ENCODE data around the gene MXD3. TPM values are rescaled to one million over a fixed set of nuclear protein-coding genes. Genes with fewer than 3 reads are reported as not detected.

MXD3 gene
- total and polyA plus RNA-seq, 2 donors (not counting 1 experiment from before 2014, with no cell fraction given) = 1.8 to 6.6 TPM

DNA sequence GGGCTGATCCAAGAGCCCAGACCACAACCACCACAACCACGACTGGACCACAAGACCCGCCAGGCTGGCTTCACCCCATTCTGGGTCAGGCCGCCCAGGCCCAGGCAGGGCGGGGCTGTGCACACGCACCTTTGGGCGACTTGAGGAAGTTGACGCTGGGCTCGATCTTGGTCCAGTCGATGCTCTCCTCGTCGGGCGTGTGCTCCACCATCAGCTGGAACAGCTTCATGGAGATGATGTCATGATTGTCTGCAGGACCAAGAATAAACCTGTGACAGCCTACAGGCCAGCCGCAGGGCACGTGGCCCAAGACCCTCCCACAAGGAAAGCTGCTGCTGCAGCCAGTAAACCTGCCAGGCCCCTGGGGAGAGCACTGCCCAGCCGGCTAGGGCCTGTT lies 22.5 kb upstream of the MXD3 start:
- Histone ChIP-seq H3K4me2 (ENCODE audit: extremely low read depth, insufficient read depth, low read length) (no peak overlapping the region), H3K79me2 (ENCODE audit: control insufficient read depth, insufficient read depth, low read length) (peaks cover 2% of the 10 kb centered on the region), H2AFZ (ENCODE audit: low read length) (no peak overlapping the region), H3K9me3 (ENCODE audit: control insufficient read depth, insufficient read depth, low read depth, low read length) (no peaks in the 10 kb centered on the region), H3K27me3 (ENCODE audit: control insufficient read depth, insufficient read depth, low read length) (no peaks in the 10 kb centered on the region), H3K36me3 (ENCODE audit: control insufficient read depth, insufficient read depth, low read length) (peaks cover 43% of the 10 kb centered on the region), H3K27ac (ENCODE audit: insufficient read depth, low read length) (no peak overlapping the region), H3K4me1 (ENCODE audit: control insufficient read depth, extremely low read depth, insufficient read depth, low read length) (no peaks in the 10 kb centered on the region), H4K20me1 (ENCODE audit: control insufficient read depth, extremely low read depth, insufficient read depth, low read length) (no peaks in the 10 kb centered on the region), H3K9ac (ENCODE audit: insufficient read depth, low read length) (no peak overlapping the region), H3K4me3 (replicated peaks in 1 of 4; ENCODE audit: control extremely low read depth in 1 of 4, insufficient read depth in 1 of 4, low read depth in 3 of 4, low read length in 4 of 4) (no peak overlapping the region)
- DNase-seq (ENCODE audit: low read depth in 2 of 2) = no peak
- TF ChIP-seq EZH2 (IDR thresholded peaks at IDR 0.05; ENCODE audit: low read length, missing control alignments) = no peak
- TF ChIP-seq, protein P1, sequence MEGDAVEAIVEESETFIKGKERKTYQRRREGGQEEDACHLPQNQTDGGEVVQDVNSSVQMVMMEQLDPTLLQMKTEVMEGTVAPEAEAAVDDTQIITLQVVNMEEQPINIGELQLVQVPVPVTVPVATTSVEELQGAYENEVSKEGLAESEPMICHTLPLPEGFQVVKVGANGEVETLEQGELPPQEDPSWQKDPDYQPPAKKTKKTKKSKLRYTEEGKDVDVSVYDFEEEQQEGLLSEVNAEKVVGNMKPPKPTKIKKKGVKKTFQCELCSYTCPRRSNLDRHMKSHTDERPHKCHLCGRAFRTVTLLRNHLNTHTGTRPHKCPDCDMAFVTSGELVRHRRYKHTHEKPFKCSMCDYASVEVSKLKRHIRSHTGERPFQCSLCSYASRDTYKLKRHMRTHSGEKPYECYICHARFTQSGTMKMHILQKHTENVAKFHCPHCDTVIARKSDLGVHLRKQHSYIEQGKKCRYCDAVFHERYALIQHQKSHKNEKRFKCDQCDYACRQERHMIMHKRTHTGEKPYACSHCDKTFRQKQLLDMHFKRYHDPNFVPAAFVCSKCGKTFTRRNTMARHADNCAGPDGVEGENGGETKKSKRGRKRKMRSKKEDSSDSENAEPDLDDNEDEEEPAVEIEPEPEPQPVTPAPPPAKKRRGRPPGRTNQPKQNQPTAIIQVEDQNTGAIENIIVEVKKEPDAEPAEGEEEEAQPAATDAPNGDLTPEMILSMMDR (conservative IDR thresholded peaks at IDR 0.05 in 1 of 2, IDR thresholded peaks at IDR 0.05 in 1 of 2; ENCODE audit: low read depth in 1 of 2, low read length in 2 of 2) = no peak

DNA sequence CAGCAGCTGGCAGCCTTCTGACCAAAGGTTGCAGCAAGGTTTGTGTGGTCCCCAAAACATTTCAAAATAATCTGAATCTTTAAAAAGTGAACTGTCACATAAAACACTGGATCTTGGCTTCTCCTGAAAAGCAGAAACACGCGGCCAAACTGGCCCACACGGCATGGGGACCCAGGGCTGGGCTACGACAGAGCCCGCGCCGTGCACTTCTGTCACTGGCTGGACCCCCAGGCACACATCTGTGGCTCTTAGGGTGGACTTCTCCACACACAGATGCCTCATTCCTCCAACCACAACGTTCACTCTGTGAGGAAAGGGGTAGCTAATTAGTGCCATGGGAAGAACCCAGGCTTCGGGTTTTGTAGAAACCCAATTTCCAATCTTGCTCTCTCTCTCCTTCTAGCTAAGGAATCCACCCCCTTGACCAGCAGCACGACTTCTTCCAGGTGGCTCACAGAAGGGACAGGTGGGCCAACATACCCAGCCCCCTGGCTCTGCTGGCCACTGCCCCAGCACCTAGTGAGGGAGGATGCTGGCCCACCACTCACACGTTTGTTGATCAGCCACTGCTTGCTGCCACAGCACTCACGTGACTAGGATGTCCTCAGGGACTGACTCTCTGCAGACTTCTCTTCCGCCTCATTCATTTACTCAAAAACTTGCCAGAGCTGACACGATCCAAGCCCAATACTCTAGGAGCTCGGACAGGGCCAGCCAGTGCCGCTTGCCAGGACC lies 21.9 kb upstream of the MXD3 start:
- Histone ChIP-seq H4K20me1 (ENCODE audit: control insufficient read depth, extremely low read depth, insufficient read depth, low read length) (no peaks in the 10 kb centered on the region), H3K4me1 (ENCODE audit: control insufficient read depth, extremely low read depth, insufficient read depth, low read length) (no peaks in the 10 kb centered on the region), H2AFZ (ENCODE audit: low read length) (no peak overlapping the region), H3K36me3 (ENCODE audit: control insufficient read depth, insufficient read depth, low read length) (peaks cover 42% of the 10 kb centered on the region), H3K4me3 (replicated peaks in 1 of 4; ENCODE audit: control extremely low read depth in 1 of 4, insufficient read depth in 1 of 4, low read depth in 3 of 4, low read length in 4 of 4) (no peak overlapping the region), H3K4me2 (ENCODE audit: extremely low read depth, insufficient read depth, low read length) (no peak overlapping the region), H3K9me3 (ENCODE audit: control insufficient read depth, insufficient read depth, low read depth, low read length) (no peaks in the 10 kb centered on the region), H3K27ac (ENCODE audit: insufficient read depth, low read length) (no peak overlapping the region), H3K9ac (ENCODE audit: insufficient read depth, low read length) (no peak overlapping the region), H3K79me2 (ENCODE audit: control insufficient read depth, insufficient read depth, low read length) (no peaks in the 10 kb centered on the region), H3K27me3 (ENCODE audit: control insufficient read depth, insufficient read depth, low read length) (no peaks in the 10 kb centered on the region)
- TF ChIP-seq EZH2 (IDR thresholded peaks at IDR 0.05; ENCODE audit: low read length, missing control alignments) = no peak
- TF ChIP-seq, protein P1 (conservative IDR thresholded peaks at IDR 0.05 in 1 of 2, IDR thresholded peaks at IDR 0.05 in 1 of 2; ENCODE audit: low read depth in 1 of 2, low read length in 2 of 2) = no peak
- no peak for DNase-seq (ENCODE audit: low read depth in 2 of 2)

DNA sequence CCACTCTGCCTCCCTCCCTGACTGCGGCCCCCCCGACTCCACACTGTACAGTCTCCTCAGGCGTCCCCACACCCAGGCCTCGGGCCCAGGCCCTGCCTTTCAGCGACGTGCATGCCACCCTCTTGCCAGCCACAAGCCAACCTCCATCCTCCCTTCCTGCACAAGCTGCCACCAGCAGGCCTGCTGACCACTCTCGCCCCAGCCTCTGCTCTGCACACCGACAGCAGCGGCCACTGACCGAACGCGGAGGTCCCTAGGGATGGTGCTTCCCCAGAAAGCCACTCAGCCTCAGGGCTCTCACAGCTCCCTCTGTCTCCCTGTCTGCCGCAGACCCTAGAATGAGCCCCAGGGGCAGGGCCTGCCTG lies 21.2 kb upstream of the MXD3 start:
- Histone ChIP-seq H3K4me1 (ENCODE audit: control insufficient read depth, extremely low read depth, insufficient read depth, low read length) (peaks cover 2% of the 10 kb centered on the region), H3K9ac (ENCODE audit: insufficient read depth, low read length) (no peak overlapping the region), H3K36me3 (ENCODE audit: control insufficient read depth, insufficient read depth, low read length) (peaks cover 40% of the 10 kb centered on the region), H3K4me2 (ENCODE audit: extremely low read depth, insufficient read depth, low read length) (no peak overlapping the region), H4K20me1 (ENCODE audit: control insufficient read depth, extremely low read depth, insufficient read depth, low read length) (no peaks in the 10 kb centered on the region), H2AFZ (ENCODE audit: low read length) (no peak overlapping the region), H3K4me3 (replicated peaks in 1 of 4; ENCODE audit: control extremely low read depth in 1 of 4, insufficient read depth in 1 of 4, low read depth in 3 of 4, low read length in 4 of 4) (no peak overlapping the region), H3K79me2 (ENCODE audit: control insufficient read depth, insufficient read depth, low read length) (no peaks in the 10 kb centered on the region), H3K27ac (ENCODE audit: insufficient read depth, low read length) (no peak overlapping the region), H3K9me3 (ENCODE audit: control insufficient read depth, insufficient read depth, low read depth, low read length) (no peaks in the 10 kb centered on the region), H3K27me3 (ENCODE audit: control insufficient read depth, insufficient read depth, low read length) (no peaks in the 10 kb centered on the region)
- no peak for DNase-seq (ENCODE audit: low read depth in 2 of 2)
- no peak for TF ChIP-seq EZH2 (IDR thresholded peaks at IDR 0.05; ENCODE audit: low read length, missing control alignments)
- TF ChIP-seq, protein P1 (conservative IDR thresholded peaks at IDR 0.05 in 1 of 2, IDR thresholded peaks at IDR 0.05 in 1 of 2; ENCODE audit: low read depth in 1 of 2, low read length in 2 of 2) = no peak
